ENCODE data around the gene HGS. TPM values are rescaled to one million over a fixed set of nuclear protein-coding genes. Genes with fewer than 3 reads are reported as not detected.

The HGS gene
- total RNA-seq, 1 donor from 2014 or later, result 92.0 TPM

GRCh38 chr17:81706757-81707624 is 23.2 kb downstream of the HGS start:
- ATAC-seq, result no peak
- no peak for TF ChIP-seq CTCF (IDR thresholded peaks at IDR 0.05)
- Histone ChIP-seq H3K9me3 (no peaks in the 10 kb centered on the region), H3K4me3 (no peak overlapping the region), H3K4me1 (peaks cover 34% of the 10 kb centered on the region), H3K36me3 (peaks cover 27% of the 10 kb centered on the region), H3K27ac (no peak overlapping the region), H3K27me3 (ENCODE audit: low read depth) (no peaks in the 10 kb centered on the region)
- intact Hi-C loops (cut with DNase I), result no loop called here
- no peak for DNase-seq

DNA sequence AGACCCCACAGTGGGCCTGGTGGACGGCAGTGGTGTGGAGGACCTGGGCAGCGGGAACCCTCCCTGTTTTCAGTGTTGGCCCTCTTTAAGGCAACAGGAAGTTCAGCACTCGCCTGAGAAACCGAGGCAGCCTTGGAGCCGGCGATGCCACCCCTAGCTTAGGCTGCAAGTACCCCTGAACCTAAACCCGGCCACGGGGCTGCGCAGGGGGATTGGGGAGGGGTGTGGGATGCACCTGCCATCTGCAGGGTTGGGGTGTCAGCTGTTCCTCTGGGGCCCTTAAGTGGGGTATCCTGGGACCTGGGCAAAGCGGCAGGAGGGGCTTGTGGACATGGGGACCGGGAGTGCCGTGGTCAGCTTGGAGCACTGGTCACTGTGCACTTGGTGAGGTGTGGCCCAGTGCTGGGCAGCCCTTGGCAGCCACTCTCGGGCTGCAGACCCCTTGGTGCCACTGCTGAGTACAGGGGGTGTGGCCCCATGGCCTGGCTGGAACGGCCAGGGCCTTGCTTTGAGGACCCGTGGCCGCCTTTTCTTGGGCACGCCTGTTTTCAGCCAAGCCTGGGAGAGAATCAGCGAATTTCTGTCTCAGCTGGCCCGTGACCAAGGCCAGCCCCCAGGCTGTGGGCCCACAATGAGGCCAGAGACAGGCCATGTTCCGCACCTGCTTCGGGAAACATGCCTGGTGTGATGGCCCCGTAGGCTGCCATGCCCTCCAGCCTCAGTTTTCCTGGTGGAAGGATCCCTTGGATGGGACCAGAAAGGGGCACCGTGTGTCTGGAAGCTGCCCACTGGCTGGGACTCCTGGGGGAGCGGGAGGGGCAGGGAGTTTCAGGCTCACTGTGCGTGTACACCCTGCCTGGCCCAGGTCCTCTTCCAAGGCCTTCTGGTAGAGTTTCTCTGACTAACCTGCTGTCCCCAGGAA is 24.2 kb downstream of the HGS start:
- no peak for TF ChIP-seq CTCF (IDR thresholded peaks at IDR 0.05)
- ATAC-seq (no peak), DNase-seq (no peak)
- Histone ChIP-seq H3K36me3 (peaks cover 25% of the 10 kb centered on the region), H3K4me1 (peaks cover 33% of the 10 kb centered on the region), H3K27ac (no peak overlapping the region), H3K27me3 (ENCODE audit: low read depth) (no peaks in the 10 kb centered on the region), H3K4me3 (no peak overlapping the region), H3K9me3 (no peaks in the 10 kb centered on the region)
- intact Hi-C loops (cut with DNase I), result no loop called here

GRCh38 chr17:81708739-81709185 is 25.0 kb downstream of the HGS start:
- no peaks in the 10 kb centered on the region for H3K9me3 ChIP-seq
- H3K27me3 ChIP-seq (ENCODE audit: low read depth), result no peaks in the 10 kb centered on the region
- H3K27ac ChIP-seq, result no peak overlapping the region
- DNase-seq (no peak), ATAC-seq (no peak)
- peaks cover 39% of the 10 kb centered on the region for H3K4me1 ChIP-seq
- intact Hi-C loops (cut with DNase I), result no loop called here
- H3K4me3 ChIP-seq, result no peak overlapping the region
- no peak for TF ChIP-seq CTCF (IDR thresholded peaks at IDR 0.05)
- H3K36me3 ChIP-seq, result peaks cover 25% of the 10 kb centered on the region

- H3K4me3 ChIP-seq, result peak overlapping the region; percentile 86
- no peak overlapping the region for H3K27ac ChIP-seq
- H3K27me3 ChIP-seq (ENCODE audit: low read depth), result no peaks in the 10 kb centered on the region
- H3K36me3 ChIP-seq, result peaks cover 22% of the 10 kb centered on the region
- intact Hi-C loops (cut with DNase I), result no loop called here
- H3K9me3 ChIP-seq, result no peaks in the 10 kb centered on the region
- no peak for ATAC-seq
- DNase-seq, result no peak
- peaks cover 33% of the 10 kb centered on the region for H3K4me1 ChIP-seq
- no peak for TF ChIP-seq CTCF (IDR thresholded peaks at IDR 0.05)
Measured at GRCh38 chr17:81710514-81711308, 26.9 kb downstream of the HGS start.

Measured in lower lobe of right lung (tissue), 2 donors.